Lower lobe of right lung (tissue), 2 donors: Measurements from ENCODE around the gene CCNI2. TPM values are rescaled to one million over a fixed set of nuclear protein-coding genes. Genes with fewer than 3 reads are reported as not detected.

ENCODE experiments used
- ATAC-seq, 2 donors: fragments of 200-7000 bp; cut with Tn5 transposase; one replicate each; pipeline ENCODE4 v1.9.1; 2020 to 2022; ENCODE audit warnings: mild to moderate bottlenecking in 2 of 2, moderate library complexity in 2 of 2
- DNase-seq: peaks from one replicate; pipeline ENCODE4 v3.0.0-alpha.2; 2020
- H3K27ac ChIP-seq: fragments of 200-600 bp; one replicate; pipeline ENCODE4 v1.8.0; 2022
- H3K27me3 ChIP-seq: fragments of 200-600 bp; one replicate; pipeline ENCODE4 v1.8.0; 2022; ENCODE audit warnings: low read depth
- H3K36me3 ChIP-seq: fragments of 200-600 bp; one replicate; pipeline ENCODE4 v1.8.0; 2022; ENCODE audit warnings: mild to moderate bottlenecking
- H3K4me1 ChIP-seq: fragments of 200-600 bp; one replicate; pipeline ENCODE4 v1.8.0; 2022
- H3K4me3 ChIP-seq: fragments of 200-600 bp; one replicate; pipeline ENCODE4 v1.8.0; 2022; ENCODE audit warnings: mild to moderate bottlenecking
- H3K9me3 ChIP-seq: fragments of 200-600 bp; one replicate; pipeline ENCODE4 v1.8.0; 2022
- CTCF ChIP-seq: fragments of 200-600 bp; IDR thresholded peaks from one replicate; pipeline ENCODE4 v1.8.0; 2022; ENCODE audit warnings: antibody characterized with exemption, mild to moderate bottlenecking
- intact Hi-C: fragments of 100-400 bp; cut with DNase I; formaldehyde crosslinking; loops from one replicate; pipeline ENCODE4 v1.11.0; 2022
- total RNA-seq: library from RNA; stranded (reverse); fragmentation: NEBNext Ultra II Directional; extraction: Animal tissue kit (Norgen Biotek cat#: 25700); gene quantifications from one replicate; pipeline ENCODE4 v1.2.1, GENCODE V29; 2021
- donor health status: DM: no; HTN: yes; CAD: no; lungs with severe emphysema.

The CCNI2 gene
- total RNA-seq, 1 donor from 2014 or later: 1.1 TPM

- Histone ChIP-seq H3K4me3 (no peak overlapping the region), H3K4me1 (peaks cover 24% of the 10 kb centered on the region), H3K36me3 (no peaks in the 10 kb centered on the region), H3K27me3 (no peaks in the 10 kb centered on the region), H3K27ac (no peak overlapping the region), H3K9me3 (no peaks in the 10 kb centered on the region)
- intact Hi-C loops: no loop called here
- DNase-seq: no peak
- no peak for ATAC-seq
- TF ChIP-seq CTCF: no peak
Measured at GRCh38 chr5:132779961-132780360, 32.7 kb downstream of the CCNI2 start.

DNA sequence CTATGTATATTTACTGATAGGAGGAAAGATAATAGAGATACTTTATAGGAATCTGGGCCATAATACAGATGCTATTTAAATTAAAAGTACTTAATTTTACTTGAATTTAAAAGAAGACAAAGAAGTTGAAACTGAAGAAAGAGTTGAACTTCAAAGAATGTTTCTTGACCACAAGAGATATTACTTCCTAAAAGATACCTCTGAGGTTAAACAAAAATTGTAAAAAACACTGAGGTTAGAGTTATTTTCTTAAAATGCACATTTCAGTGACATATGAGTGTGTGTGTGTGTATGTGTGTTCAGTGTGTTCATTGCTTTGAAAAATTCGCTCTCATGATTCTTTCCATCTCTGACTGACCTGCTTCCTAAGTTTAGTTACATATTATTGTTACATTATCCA lies 33.4 kb downstream of the CCNI2 start:
- no peak overlapping the region for H3K4me3 ChIP-seq
- no peak for ATAC-seq
- peaks cover 18% of the 10 kb centered on the region for H3K4me1 ChIP-seq
- no peaks in the 10 kb centered on the region for H3K27me3 ChIP-seq
- no peaks in the 10 kb centered on the region for H3K36me3 ChIP-seq
- H3K27ac ChIP-seq: no peak overlapping the region
- no peak for DNase-seq
- no peaks in the 10 kb centered on the region for H3K9me3 ChIP-seq
- no peak for TF ChIP-seq CTCF
- intact Hi-C loops: no loop called here

- H3K4me1 ChIP-seq: peaks cover 13% of the 10 kb centered on the region
- intact Hi-C loops: no loop called here
- ATAC-seq (no peak), DNase-seq (no peak)
- H3K9me3 ChIP-seq: no peaks in the 10 kb centered on the region
- H3K27ac ChIP-seq: no peak overlapping the region
- H3K4me3 ChIP-seq: no peak overlapping the region
- TF ChIP-seq CTCF: no peak
- no peaks in the 10 kb centered on the region for H3K27me3 ChIP-seq
- no peaks in the 10 kb centered on the region for H3K36me3 ChIP-seq
Measured at GRCh38 chr5:132781029-132781428, 33.8 kb downstream of the CCNI2 start.

DNA sequence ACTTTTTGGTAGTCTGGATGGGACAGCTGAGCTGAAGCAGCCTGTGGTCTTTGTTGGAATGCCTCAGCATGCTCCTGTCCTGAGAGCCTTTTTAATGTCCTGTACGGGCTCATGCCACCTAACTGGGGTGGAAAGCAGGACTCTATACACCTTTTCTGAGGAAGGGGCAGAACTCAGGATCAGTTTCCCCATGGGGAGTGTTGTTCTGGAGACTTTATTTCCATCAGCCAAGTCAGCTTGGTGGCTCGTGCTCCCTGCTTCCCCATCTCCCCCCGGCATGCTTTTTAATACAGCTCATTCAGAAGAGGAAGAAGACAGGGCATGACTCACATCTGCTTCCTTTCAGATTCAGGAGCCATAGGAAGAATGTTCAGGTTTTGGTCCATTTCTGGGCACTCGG lies 34.9 kb downstream of the CCNI2 start:
- DNase-seq: no peak
- no peak overlapping the region for H3K27ac ChIP-seq

DNA sequence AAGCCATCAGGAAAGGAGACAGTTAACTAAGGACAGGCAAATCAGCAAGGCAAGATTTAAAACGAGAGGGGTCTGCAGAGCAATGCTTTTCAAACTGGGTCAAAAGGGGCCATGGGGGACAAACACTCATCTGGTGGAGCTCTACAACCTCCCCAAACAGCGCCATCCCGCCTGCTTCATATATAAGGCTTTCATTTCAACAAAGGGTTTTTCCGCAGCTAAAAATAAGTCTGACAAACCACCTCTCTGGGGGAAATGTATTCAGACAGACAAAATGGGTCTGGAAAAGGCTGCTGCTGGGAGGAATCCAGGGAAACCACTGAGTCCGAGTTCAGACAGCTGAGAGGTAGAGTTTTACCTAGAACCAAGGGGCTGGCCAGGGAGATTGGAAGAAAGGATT lies 38.1 kb downstream of the CCNI2 start:
- no peak for TF ChIP-seq CTCF
- no peaks in the 10 kb centered on the region for H3K27me3 ChIP-seq
- DNase-seq: no peak
- no peaks in the 10 kb centered on the region for H3K36me3 ChIP-seq
- H3K4me3 ChIP-seq: no peak overlapping the region
- intact Hi-C loops: no loop called here
- H3K4me1 ChIP-seq: no peaks in the 10 kb centered on the region
- no peak for ATAC-seq
- H3K27ac ChIP-seq: no peak overlapping the region
- H3K9me3 ChIP-seq: no peaks in the 10 kb centered on the region

More for the DNA sequence above, 34.9 kb downstream of the CCNI2 start:
- intact Hi-C loops: no loop called here
- ATAC-seq: peak in 1 of 2 donors; percentile 26
- no peaks in the 10 kb centered on the region for H3K9me3 ChIP-seq
- H3K4me3 ChIP-seq: no peak overlapping the region
- peaks cover 7% of the 10 kb centered on the region for H3K4me1 ChIP-seq
- no peak for TF ChIP-seq CTCF
- no peaks in the 10 kb centered on the region for H3K36me3 ChIP-seq
- no peaks in the 10 kb centered on the region for H3K27me3 ChIP-seq

DNA sequence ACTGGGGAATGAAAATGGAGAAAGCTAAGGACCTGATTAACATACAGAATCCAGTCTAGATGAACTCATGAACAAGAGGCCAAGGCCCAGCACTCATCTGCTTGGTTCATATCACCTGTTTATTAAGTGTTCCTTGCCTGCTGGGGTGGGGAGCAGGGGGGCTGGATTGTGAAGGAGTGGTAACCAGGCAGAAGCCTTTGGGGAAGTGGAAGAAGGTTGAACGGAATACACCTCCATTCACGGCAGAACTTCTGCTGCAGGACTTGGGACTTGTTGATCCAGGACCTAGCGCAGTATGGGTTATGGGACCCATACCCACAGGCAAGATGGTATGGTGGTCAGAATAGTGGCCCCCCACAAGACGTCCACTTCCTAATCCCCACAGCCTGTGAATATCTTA lies 38.6 kb downstream of the CCNI2 start:
- no peak for ATAC-seq
- no peak for TF ChIP-seq CTCF
- Histone ChIP-seq H3K27me3 (no peaks in the 10 kb centered on the region), H3K4me3 (no peak overlapping the region), H3K9me3 (no peaks in the 10 kb centered on the region), H3K36me3 (no peaks in the 10 kb centered on the region), H3K27ac (no peak overlapping the region), H3K4me1 (no peaks in the 10 kb centered on the region)
- intact Hi-C loops: no loop called here
- no peak for DNase-seq
